Measurements from ENCODE around the gene CDC5L.

CDC5L gene

DNA sequence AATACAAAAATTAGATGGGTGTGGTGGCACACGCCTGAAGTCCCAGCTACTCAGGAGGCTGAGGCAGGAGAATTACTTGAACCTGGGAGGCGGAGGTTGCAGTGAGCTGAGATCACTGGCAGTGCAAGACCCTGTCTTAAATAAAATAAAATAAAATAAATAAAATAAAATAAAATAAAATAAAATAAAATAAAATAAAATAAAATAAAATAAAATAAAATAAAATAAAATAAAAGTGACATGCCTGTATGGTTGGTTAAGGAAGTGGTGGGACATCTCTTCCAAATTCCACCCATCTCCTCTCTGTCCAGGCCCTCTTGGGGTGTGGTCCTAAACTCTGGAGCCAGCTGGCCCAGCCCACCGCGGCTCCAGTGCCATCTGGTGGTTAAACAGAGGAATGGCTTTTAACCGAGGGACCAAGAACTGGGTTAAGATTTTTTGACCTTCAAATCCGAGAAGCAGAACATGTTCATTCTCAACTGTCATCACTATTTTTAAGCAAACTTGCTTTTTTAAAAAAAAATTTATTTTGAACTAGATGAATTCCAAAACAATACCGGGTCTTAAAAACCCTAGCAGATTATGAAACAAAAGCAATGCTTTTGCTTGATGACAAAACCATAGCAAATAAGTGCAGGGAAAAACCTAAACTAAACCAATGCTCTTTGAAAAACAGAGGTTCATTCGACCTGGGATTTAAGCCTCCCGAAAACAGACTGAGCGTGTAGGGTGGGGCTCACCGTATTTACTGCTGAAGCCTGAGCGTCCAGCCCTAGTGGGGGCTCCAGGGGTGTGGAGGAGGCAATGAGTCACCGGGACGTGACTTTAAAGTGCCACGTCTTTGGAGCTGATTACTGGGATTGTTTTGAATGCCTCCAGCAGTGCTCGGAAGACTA is 68.8 kb downstream of the CDC5L start:
- DNase-seq = no peak

DNA sequence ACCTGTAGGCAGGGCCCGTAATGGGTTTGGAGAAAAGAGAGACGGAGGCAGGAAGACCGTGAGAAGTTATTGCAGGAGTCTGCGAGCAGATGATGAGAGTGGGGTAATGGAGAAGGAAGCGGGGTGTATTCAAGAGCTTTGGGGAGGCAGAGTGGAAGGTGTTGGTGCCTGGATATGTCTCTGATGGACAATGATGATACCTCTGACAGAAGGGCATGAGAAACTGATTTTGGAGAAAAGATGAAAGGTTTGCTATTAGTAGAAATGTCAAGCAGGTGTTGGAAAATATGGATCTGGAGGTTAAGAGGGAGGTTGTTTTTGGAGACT is 69.4 kb downstream of the CDC5L start:
- DNase-seq = no peak

DNA sequence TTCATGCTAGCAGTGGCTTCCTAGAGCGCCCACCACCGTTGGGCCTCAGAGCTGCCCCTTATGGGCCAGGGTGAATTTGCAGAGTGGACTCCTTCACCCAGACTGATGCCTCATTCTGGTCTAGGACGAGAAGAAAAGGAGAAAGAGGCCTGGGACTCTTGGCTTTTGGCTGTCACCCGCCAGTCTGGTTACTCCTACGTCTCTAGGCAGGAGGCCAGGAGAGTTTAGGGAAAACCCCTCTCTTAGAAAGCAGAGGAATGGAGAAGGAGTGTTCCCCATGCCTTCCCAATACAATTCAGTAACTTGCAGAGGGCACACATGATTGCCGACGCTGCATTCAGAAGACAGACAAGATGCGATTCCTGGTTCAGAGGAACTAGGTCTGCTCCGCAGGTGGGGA is 70.1 kb downstream of the CDC5L start:
- no peak for DNase-seq

DNA sequence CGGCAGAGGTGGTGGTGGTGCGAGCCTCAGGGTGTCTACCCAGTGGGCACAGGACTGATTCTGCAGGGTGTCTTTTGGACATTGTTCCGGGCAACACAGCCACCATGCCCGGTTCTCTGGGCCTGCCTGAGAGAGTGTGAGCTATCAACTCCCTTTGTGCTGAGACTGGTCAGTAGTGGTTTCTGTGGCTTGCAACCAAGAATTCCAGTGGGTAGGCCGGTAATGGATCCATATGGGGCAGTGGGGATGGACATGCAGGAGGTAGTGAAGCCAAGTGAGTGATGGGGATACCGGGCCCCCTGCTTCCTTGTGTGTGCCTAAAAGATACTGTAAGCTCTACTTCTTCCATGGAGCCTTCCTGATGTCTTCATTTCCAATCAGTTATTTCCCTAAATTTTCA is 71.0 kb downstream of the CDC5L start:
- no peak for DNase-seq

DNA sequence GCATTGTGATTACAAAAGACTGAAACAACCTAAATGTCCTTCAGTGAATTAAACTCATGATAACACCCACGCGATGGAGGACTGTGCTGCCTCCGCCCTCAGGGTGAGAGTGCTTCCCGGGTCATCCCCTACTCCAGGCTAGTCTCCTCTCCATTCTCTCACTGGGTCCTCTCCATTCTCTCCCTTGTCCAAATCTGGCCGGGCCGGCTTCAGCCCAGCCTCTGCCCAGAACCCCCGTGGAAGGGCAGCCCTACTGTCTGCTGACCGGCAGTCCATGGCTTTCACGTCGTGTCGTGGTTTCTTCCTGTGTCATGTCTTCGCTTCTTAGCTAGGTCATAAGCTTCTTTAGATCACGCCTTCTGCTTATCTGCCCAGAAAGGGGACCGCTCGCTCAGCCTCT is 74.8 kb downstream of the CDC5L start:
- DNase-seq = no peak

DNA sequence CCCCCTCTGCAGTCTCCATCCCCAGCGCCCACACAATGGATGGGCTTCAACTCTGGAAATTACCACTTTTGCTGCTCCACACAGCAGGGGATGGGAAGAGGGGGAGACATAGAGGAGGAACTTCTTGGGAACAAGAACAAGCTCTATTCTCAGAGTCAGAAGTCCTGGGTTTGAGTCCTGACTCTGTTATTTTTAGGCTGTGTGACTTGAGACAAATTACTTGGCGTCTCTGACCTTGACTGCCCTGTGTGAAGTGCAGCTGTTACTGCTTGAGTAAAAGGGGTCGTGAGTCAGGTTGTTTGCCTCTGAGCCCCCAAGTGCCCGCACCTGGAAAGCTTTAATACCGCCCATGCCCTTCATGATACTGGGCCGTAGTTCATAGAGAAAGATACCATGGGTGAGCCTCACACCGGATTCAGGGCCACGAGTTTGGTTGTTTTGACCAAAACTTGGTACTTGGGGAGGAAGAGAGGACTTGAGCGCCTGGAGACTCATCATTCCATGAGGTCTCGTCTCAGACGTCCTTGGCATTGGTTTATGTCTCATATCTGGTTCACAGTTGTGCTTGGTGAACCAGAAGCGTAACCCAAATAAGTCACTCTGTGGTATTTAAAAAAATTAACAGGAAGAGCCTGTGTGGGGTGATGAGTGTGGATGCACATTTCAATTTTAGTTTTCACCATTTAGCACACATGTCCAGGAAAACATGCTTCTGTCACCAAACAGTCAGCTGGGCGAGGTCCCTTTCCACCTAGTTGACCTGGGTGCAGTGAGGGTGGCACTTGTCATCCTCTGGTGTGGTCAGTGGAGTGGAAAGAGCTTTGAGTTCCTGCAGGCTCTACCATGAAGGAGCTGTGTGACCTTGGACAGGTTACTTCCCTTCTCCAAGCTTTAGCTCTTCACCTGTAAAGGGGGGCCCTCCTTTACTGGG is 75.6 kb downstream of the CDC5L start:
- DNase-seq = no peak

DNA sequence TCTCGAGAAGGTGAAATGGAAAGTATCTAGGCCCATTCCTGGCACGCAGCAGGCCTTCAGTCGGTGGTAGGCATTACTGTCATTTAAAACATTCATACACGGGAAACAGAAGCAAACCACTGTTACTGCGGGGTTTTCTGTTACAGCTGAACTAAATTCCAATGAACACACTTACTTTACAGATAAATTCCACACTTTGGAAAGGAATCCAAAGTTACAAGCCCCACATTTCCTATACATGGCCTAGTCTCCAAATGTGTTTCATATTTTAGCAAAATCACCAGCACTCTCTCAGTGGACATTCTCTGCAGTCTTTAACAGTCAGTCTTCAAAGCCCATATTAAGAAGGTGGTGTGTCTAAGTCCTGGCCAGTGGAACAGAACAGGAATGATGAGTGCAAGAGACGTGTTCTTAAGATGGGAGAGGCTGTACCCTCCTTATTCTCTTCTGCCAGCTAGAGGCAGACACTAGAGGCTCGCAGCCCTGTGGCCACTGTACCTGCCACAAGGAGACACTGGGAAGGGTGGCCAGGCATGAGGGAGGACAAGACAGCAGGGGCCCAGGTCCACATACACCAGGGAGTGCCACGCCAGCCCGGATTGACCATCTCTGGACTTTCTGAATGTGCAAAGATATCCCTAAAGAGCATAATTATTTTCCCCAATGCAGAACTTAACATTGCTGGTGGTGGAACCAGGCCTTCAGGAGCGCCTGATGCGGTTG is 76.4 kb downstream of the CDC5L start:
- no peak for DNase-seq

DNA sequence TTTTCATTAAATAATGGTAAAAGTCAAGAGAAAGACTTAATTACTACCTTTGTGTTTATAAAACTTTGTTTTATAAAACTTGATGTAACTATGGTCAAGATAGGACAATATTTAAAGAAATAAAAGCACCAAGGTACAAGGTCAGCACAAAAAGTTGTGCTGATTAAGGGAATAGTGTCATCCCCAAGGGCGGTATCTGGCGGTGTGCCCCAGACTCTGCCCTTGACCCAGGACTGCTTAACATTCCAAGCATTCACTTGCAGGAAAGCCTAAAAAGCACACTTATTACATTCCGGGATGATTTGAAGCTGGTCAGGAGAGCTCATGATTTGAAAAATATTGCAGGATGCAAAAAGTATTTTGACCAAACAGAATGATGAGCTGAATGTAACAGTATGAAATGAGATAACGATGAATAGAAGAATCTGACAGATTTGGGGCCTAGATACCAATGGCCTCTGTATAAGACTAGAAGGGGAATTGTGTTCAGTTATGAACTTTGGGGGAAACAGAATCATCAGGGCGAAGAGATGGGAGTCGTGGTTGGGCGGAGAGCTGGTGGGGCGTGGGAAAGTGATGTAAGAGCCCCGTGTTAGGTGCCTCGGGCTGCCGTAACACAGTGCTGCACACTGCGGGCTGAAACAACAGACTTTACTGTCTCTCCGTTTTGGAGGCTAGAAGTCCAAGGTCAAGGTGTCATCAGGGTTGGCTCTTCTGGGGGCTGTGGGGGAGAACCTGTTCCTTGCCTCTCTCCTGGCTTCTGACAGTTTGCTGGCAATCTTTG is 77.2 kb downstream of the CDC5L start:
- DNase-seq = no peak

DNA sequence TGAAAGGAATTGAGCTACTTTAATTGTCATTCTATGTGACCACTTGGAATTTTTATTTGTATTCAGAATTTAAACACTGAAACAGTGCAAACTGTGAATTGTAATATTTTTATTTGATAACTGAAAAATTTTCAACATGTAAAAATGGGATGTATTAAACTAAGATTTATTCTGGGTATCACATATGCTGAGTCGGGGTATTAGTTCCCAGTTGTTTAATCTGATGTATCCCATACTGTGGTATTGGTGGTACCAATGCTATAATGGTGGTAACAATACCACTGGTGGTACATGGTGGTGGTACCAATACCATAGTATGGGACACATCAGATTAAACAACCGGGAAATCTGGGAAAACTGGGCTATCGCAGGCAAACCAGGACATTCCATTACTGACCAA is 79.4 kb downstream of the CDC5L start:
- no peak for DNase-seq

DNA sequence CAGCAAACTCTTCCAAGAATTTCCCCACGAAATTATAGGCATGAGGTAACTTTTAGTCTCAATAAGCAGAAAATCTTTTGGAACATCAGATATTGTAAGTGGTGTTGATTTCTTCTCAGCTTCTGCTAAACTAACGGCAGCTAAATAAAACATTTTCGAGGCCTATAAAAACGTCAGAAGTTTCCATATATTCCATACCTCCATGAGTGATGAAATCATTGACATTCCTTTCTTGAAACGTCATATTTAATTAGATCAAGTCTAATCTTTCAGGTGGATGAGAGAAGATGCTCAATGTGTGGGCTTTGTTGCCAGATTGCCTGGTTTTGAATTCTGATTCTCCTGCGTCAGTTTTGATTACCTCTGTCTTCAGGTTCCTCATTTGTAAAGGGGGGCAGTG is 81.3 kb downstream of the CDC5L start:
- DNase-seq = no peak

DNA sequence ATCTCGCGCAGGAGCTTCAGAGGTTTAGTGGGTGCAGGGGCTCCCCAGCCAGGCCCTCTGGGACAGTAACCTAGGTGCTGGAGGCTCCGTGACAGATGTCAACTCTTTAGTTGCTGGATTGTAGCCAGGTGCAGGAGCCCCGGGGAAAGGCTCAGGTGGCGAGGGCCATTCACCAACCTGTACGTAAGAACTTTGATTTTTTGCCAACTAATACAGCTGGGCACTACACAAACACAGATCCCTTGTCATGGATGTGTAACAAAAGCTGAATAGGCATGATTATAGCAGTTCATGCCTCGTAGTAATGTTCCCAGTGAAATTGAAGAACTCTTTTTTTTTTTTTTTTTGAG is 82.6 kb downstream of the CDC5L start:
- DNase-seq = peak; percentile 90

DNA sequence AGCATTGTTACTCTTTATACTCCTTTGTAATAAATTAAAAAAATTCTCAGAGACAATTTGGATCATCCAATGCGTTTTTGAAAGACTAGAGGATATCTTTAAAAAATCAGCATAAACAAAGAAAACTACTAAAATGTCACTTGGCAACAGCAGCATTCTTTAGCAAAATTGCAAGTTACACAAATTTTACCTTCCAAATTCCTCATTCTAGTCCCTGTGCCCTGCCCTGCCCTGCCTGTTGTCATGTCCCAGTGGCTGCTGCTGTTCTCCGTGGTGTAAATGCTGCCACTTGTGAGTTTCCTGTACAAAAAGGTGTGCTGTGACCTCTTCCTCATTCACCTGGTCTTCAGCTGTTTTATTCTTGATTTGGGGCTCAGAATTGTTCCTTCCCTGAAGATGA is 83.2 kb downstream of the CDC5L start:
- DNase-seq = no peak

DNA sequence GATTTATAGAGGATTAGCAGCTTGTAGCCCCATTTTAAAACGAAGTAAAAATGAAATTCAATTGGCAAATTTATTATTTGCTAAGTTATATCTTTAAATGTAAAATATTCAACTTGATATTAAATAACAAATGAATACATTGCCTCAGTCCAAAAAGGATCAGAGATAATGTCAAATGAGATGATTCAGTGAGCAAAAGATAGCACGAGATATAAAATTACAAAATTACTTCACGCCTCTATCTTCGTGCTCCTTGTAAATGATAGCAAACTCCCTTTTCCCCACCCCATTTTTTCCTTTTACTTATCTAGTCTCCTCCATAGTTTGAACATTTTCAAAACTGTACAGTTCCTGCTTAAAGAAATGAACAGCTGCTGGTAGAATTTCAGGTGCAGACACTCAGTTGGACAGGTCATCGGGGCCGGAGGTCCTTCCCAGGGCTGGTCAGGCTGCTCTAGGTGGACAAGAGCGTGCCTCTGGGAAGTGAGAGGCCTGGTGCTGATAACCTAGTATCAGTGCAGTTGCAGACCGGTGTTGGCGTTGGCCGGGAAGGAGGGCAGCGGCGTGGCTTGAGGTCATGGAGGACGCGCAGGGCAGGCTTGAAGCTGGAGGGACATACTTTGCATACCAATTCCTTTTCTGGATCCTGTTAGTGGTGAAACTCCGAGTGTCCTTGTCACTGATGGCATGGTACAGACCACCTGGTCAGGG is 83.9 kb downstream of the CDC5L start:
- DNase-seq = no peak

DNA sequence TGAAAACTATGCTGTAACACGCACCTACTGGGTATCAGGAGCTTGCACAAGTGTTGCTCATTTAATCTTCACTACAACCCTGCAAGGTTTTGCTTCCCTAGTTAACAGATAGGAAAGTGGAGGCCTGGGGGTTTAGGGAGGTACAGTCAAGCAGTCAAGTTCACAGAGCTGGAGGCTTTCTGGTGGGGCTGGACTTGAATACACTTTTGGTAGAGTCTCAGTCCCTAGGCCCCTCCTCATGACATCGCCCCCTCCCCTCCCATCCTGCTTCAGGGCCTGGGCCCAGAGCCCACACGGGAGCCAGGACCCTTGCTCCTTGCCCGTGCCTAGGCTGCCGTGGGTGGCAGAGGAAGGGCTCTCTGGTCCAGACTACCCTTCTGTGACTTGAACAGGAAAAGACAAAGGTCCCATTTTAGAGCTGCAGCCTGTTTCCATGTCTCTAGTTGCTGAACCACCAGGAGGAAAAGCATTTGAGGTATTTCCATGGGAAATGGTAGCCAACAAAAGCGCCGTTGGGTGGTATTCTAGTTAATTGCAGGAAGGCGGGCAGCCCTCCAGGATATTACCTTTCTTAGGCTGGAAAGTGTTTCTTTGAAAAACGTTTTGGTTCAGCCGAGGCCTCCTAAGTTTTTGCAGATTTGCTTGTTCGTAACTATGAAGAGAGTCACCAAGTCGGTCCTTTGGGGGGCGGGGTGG is 84.9 kb downstream of the CDC5L start:
- DNase-seq = no peak

DNA sequence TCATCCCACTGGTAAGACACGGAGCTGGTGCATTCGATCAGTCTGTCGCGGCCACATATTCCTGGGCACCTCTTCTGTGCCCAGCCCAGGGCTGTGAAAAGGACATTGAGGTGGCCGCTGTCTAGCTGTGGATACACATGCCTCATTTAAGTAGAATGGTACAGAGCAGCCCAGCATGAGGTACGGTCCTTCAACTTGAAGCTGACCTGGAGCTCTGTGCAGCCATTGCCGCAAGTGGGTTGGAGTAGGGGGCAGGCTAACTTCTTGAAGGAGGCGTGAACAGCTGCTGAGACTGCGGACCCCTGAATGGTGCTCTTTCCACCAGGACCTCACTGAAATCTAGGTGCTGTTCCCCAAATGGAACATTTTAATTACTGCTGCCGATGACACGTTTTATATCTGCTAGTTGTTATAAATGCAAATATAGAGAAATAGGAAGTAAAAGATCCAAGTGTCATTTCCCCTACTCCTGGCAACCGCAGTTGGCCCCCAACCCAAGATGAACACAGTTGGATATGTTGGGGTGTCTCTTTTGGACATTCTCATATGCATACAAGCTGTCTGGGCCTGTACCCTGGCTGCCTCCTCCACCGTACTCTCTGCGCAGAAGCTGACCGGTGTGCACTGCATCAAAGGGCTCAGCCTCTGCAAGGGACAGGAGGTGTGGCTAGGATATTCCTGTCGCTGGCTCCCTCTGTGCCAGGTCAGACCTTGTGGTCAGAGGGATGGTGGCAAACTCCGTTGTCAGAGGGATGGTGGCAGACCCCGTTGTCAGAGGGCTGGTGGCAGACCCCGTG is 86.1 kb downstream of the CDC5L start:
- no peak for DNase-seq

DNA sequence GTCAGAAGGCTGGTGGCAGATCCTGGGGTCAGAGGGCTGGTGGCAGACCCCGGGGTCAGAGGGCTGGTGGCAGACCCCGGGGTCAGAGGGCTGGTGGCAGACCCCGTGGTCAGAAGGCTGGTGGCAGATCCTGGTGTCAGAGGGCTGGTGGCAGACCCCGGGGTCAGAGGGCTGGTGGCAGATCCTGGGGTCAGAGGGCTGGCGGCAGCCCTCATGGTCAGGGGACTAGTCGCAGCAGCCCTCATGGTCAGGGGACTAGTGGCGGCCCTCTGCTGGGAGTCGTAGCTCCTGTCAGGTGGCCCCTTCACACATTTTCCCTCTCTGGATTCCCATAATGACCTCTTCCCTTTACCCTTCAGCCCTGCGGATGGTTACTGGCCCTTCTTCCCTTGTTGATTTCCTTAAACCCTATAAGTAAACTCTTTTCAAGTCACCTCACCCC is 86.7 kb downstream of the CDC5L start:
- no peak for DNase-seq

DNA sequence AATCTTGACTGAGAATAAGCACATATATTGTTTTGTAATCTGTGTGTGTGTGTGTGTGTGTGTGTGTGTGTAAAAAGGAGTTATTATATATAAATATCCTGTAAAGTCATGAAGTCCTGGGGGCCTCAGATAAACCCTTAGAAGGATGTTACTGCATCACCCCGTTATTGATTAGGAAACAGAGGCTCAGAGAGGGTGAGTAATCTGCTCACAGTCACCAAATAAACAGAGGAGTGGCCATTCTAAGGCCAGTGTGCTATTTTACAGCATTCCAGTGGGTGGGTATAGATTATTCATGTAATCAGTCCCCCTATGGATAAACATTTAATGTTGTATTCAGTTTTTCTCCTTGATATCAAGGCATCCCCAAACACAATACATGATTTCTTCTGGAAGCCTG is 87.1 kb downstream of the CDC5L start:
- no peak for DNase-seq

DNA sequence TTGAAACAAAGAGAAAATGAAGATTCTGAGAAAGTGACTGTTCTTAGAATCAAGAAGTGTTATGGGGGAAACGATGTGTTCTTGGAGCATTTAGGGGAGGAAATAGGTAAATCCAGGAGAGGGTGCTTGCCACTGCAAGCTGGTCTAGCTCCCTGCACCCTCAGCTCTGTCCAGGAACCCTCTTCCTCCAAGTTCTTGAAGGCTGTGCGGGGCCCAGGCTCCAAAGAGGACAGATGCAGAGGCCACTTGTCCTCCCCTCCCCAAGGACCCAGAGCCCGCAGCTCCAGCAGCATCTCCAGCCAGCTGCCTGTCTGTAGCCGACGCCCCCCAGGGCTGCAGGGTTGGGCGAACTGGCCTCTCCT is 87.9 kb downstream of the CDC5L start:
- no peak for DNase-seq

DNA sequence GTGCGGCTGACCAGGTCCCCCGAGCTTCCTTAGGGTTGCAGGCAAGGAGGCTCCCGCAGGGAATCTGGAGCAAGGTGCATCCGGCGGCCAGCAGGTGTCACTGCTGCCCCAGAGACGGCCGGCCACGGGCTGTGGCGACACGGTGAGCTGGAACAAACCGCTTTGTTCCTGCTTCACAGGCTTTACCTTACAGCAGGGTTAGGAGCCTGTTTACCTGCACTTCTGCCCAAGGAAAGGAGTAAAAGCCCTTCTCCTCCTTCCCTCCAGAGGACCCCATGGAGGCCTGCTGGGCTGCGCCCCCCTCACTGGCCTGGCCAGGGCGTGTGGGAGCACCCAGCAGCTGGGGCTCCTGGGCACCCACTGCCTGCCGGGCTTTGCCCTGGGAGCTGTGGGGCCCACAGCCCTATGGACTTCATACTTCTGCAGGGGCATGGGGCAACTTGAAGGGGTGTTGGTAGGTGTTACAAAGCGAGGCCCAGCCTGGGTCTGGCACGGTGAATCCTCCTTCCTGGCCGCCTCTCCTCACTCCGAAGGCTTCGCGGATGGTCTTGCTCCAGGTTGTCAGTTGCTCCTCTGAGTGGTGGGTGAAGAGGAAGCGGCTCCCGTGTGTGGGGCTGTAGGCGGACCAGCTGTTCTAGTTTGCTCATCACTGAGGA is 88.4 kb downstream of the CDC5L start:
- peak; percentile 81 for DNase-seq

DNA sequence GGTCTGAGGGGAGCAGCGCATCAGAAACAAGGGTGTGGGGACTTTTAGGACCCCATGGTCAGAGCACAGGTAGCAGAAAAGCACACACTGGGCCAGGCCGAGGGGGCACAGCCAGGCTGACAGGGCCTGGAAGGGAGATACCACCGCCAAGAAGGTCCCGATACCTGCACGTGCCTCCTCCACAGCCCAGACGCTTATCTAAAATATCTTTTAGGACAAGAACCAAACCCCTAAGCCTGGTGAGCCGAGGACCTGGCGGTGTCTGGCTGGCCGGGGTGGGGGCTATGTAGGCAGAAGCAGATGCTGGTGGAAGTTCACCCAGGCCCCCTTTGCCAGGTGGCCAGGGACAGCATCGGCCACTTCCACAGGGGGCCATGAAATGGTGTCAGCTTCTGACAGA is 89.3 kb downstream of the CDC5L start:
- no peak for DNase-seq
